ENCODE results near the gene ARFGAP3.
"Not testable (repeated sequence)": the region's sequence is repeated elsewhere in the genome, so short reads cannot be mapped to it uniquely, and the experiment has no call there.

Gene ARFGAP3

DNA sequence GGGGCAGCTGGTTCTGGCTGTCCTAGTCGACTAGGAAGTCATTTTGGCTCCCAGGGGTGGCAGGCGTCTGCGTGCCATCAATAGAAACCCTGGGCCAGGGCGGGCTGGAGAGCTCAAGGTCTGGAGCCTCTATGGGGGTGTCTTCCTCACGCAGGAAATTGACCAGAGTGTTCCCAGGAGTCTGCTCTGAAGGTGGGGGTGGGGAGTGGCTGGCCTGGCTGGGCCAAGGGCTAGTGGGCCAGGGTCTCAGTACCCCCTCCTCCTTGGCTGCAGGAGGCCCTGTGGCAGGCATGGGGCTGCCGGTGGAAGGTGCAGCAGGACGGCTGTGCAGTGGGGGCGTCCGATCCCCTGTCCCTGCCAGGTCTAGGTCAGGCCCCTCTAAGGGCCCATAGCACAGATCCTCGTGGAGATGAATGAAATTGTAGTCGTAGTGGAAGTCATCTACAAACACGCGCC lies 64.6 kb downstream of the ARFGAP3 start:
- DNase-seq: no peak

DNA sequence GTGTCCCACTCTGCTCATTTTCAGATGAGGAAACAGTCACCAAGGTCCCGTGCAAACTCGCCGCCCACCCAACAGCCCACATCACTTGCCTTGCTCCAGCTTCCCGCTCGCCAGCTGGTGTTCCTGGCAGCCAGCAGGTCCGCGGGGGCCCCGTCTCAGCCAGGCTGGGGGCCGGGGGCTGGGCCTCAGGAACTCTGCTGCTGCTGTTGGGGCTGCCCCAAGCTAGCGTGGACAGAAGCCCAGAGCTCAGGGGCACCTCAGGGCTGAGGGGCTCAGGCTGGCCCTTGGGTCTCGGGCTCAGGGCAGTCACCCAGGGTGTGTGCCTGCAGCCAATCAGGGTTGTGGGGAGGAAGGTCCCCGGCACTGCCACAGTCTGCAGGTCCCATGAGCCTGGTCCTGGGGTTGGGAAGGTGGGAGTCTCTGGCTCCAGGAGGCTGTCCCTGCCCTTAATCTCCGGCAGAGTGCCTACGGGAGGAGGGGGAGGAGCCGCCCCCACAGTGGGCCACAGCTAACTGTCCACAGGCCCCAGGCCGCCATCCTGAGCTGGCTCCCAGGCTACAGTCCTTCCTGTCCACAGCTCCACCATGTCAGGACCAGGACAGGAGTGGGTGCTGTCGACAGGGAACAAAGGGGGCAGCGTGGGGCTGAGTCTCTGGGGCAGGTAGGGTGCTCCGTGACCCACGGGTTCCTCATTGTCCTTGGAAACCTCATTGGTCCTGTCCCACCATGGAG lies 65.2 kb downstream of the ARFGAP3 start:
- no peak for DNase-seq

DNA sequence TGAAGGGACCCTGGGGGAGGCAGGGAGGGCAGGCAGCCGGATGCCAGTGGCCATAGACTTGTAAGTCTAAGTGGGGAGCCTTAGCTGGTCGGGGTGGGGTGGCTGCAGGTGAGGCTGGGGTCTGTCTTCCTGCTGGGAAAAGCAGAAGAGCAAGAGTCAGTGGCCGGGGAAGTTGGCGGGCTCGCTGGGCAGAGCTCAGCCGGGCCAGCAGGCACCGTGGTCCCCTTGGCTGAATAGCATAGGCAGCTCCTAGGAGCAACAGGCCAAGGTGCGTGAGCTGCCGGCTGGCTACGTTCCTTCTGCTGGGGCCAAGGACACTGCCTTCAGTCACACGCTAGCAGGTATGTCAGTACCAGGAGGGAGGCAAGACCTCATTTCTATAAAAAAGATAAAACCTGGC lies 68.6 kb downstream of the ARFGAP3 start:
- no peak for DNase-seq

DNA sequence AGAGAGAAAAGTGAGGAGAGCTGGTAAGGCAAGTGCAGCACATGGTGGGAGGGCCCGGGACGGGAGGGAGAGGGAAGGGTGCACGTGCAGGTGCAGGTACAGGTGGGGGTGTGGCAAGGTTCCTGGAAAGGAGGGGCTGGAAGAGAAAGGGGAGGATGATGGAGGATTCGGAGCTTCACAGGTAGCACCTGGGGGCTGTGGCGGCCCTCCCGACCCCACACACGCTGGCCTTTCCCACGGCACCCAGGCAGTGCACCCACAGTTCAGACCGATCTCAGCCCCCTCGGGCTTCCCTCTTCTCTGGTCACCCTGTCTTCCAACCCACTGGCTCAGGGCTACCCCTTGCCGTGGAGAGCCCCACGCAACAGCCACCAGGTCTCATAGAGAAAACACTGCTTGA lies 69.1 kb downstream of the ARFGAP3 start:
- DNase-seq: no peak

DNA sequence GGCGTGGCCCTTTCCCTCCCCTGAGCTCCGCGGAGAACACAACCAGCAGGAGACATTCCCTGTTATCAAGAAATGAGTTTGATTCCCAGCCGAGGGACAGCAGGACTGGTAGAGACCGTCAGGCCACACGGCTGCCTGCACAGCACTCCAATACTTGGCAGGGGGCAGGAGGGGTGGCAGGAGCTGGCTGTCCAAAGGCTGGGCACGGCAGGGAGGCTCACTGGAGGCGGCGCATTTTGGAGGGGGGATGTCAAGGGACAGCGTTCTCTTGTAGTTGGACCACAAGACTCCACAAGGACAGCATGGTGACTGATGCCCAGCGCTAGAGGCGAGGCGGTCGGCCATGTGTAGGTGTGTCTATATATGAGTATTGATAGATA lies 69.7 kb downstream of the ARFGAP3 start:
- no peak for DNase-seq

DNA sequence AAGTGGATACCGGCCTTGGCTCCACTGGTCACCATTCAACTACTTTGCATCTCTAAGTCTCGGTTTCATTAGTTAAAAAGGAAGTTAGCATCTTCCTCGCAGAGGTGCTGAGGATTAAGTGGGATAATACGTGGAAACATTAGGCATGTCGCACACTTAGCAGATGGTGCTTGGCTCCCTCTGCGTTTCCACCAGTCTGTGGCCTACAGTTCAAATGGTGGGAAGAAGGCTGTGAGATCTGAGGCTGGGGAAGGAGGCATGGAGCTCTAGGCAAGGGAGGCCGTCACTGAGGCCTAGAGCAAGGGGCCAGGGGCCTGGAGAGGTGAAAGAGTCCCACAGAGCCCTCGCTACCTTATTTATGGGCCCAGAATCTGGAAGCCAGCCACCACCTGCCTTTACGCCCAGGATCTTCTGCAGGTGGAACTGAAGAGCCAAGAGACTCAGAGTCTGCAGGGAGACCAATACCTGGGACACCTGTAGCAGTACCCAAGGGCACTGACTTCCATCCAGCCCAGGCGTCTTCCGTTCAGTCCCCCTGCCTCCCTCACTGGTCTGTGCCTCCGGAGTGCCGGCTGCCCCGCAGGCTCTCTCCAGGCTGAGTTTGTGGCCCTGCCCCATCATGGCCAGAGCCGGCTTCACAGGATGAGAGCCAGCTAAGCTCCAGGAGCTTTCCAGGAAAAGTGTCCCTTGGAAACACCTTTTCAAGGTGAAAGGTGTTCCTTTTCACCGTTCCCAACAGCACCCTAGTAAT lies 70.3 kb downstream of the ARFGAP3 start:
- DNase-seq: no peak

DNA sequence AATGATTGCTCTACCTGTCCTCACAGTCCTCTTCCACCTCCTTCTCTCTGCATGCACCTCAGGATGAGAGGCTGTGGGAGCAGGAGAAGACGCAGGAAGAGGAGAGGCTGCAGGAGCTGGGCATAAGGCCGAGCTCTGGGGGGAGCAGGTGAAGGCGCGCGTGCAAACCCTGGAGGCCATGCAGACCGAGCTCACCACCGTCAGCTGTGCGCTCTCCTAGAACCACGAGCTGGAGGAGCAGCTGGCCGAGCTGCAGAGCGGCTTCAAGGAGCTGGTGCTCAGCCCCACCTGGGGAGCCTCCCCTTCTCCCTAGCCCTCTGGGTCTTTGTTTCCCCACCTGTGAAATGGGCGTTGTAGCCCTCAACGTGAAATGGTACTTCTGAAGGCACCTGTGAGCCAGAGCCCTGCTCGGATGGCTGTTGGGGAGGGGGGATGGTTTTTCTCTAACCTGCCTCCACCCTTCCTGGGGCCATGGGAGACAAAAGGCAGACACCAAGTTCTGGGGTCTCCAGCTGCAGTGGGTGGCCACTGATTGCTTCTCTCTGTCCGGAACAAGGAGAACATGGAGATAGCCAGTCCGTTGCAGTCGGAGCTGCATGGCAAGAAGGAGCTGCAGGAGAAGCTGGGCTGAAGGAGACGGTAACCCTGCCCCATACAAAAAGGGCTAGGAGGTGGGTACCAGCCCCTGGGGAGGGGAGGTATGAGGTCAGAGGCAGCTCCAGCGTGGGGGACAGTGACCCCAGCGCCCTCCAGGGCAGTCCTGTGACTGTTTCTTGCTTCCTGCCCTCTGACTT lies 71.2 kb downstream of the ARFGAP3 start:
- no peak for DNase-seq

DNA sequence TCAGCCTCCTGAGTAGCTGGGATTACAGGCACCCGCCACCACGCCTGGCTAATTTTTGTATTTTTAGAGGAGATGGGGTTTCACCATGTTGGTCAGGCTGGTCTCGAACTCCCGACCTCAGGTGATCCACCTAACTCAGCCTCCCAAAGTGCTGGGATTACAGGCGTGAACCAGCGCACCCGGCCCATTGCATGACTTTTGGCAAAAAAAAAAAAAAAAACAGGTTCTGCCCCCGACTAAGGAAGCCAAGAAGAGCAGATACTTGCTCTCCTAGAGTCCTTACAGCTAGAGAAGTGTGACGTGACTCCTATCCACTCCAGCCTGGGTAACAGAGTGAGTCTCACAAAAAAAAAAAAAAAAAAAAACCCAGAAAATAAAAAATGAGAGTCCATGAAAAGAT lies 74.8 kb downstream of the ARFGAP3 start:
- DNase-seq: not testable (repeated sequence)

DNA sequence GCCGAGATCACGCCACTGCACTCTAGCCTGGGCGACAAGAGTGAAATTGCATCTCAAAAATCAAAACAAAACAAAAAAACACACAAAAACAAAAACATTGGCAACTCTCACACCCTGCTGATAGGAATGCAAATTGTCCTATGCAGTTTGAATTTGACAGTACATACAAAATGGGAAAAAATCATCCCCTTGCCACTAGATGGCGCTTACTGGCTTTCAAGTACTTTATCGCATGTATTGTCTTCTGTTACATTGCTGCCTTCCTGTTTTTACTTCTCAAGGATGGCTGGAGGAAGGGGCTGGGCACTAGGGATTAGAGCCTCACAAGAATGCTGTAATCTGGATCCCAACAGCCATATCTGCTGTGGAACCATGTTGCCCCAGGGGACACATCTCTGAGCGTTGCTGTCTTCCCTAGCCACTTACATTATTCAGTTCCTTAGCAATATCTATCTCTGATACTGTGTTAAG lies 77.0 kb downstream of the ARFGAP3 start:
- peak; percentile 31 for DNase-seq

DNA sequence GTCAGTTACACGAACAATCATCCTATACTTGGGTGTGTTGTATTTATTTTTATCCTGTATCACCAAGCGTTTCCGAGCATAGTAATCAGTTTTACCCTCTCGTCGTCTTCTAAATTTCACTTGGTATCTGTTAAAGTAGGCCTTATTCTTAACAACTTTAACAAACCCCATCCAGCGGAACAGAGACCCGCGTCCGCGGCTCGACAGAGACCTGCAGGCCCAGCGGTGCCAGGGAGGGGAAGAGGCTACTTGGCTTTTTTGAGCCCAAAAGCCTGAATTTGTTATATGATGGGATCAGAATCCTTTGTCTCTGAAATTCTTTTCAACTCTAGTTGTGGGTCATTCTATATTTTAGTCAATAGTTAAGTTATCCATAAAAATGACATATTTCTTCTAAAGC lies 79.9 kb downstream of the ARFGAP3 start:
- no peak for DNase-seq

DNA sequence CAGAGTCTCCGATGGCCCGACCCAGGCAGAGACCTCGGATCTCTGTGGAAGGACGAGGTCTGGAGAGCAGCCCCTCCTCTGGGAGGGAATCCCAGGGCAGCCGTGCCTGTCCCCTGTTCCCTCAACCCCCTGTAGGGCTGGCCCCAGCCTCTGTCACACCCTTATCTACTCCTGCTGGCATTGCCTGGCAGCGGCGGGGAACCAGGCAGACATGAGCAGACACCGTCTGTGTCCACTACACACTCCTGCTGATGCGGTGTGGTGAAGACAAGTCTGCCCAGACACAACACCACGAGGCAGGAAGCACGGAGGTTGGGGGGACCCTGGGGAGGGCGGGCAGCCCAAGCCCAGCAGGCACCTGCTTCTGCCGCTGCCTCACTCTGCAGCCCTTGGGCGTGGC lies 83.9 kb downstream of the ARFGAP3 start:
- no peak for DNase-seq

DNA sequence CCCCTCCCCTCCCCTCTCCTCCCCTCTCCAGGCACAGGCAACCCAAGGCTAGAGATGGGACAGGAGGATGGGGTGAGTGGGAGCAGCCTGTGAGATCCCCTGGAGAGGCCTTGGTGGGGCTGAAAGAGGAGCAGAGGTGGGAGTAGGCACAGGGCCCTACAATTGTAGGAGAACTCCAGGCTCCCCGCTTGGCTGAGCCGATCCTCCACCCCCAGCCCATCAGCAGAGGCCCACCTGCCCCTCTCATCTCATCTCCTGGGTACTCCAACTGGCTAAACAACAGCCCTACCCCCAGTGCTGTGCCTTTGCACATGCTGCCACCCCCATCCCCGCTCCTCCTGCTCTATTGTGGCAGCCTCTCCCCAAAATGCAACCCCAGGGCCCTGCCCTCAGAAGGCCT lies 84.4 kb downstream of the ARFGAP3 start:
- DNase-seq: no peak

DNA sequence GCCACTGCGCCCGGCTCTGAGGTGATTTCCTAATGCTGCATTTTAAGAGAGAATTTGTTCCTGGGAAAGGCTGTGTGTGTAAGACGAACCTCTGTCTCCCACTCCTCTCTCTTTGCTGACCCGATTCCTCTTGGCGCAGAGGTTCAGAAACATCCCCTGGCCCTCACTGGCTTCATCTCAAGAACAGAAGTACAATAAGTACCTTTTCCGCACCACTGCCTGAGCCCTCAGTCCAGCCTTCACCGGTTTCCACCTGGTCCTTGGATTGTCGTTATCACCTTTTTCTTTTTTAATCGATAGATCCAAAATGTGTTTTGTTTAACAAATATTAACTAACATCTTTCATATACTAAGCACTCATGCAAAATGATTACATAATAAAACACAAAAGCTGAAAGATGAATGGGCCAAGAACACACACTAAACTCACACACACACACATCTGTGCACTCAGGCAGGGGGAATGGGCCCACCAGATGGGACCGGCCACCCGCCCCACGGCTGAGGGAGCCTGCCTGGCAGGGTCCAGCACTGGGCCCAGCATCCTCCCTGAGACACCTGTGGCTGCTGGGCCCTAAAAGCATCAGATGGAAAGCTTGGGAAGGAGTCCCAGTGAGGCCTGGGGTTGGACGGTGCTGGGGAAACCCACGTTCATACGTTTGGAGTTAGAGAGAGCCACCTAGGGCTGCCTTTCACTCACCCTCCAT lies 86.0 kb downstream of the ARFGAP3 start:
- no peak for DNase-seq

DNA sequence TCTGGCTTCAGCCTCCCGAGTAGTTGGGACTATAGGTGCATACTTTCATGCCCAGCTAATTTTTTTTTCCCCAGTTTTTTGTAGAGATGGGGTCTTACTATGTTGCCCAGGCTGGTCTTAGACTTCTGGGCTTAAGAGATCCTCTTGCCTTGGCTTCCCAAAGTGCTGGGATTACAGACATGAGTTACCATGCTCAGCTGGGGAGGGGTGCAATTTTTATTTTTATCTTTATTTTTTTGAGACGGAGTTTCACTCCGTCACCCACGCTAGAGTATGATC lies 86.7 kb downstream of the ARFGAP3 start:
- no peak for DNase-seq

DNA sequence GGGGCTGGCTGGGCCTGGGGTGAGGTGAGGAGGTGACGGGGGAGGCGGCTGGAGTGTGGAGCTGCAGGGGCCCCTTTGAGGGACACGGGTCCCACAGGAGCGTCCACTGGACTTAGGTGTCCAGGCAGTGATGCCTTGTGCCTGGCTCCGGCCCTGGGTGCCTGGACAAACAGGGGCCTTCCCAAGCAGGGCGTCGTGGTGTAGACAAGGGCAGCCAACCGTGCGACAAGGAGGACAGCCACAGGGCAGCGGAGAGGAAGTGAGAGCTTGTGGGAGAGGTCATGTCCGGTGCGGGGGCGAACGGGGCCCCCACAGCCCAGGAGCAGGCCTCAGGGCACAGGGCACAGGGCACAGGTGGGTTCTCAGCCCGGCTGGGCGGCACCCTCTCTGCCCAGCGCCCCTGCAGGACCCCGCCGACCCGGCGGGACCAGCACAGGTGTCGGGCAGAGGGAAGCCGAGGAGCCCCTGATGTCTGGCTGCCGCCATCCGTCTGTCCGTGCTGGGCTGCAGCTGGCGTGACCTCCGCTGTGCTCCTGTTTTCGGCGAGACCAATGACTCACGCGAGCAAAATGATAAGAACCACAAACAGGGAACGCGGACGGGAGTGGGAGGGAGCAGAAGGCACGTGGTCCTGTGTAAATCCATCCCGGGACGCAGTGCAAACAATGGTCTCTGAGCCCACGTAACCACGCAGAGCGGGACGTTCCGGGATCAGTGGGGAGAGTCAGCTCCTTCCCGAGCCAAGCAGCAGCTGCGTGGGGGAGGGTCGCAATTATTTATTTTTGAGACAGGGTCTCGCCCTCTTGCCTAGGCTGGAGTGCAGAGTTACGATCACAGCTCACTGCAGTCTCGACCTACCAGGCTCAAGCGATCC lies 87.3 kb downstream of the ARFGAP3 start:
- no peak for DNase-seq

DNA sequence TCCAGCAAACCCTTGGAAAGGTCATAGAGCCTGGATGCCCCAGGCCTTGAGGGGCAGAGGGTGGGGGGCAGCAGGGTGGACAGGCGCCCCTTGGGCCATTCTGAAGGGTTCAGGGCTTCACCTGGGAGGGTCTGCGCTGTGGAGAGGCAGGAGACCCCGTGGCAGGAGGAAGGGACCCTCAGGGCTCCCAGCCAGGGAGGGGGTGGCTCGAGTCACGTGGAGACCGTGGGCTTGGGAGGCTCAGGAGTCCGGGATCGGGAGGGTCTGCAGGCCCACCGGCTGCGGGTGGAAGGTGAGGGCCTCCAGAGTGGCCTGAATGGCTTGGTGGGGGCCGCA lies 87.9 kb downstream of the ARFGAP3 start:
- DNase-seq: no peak

DNA sequence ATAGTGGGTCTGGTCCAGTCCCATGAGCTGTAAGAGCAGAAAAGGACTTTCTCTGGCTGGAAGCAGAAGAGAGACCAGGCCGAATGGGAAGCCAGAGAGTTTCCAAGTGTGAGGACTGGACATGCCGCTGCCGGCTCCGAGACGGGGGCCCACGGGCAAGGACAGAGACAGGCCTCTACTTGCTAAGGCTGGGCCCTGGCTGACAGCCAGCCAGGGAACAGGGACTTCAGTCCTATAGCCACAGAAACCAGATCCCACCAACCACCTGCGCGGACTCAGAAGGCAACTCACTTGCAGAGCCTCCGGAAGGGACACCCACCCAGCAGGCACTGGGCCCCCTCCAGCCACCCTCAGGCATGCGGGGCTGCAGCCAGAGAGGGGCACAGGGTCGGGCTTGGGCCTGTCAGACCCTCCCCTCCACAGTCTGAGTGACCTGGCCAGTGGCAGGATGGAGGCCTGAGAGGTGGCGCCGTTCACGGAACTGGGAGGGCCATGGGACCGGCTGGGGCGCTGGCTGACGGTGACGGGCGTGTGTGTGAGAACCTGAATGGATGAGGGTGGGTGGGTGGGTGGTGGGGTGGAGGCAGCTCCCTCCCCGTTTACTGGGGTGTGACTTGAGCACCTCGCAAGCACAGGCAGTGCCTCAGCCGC lies 88.6 kb downstream of the ARFGAP3 start:
- no peak for DNase-seq

DNA sequence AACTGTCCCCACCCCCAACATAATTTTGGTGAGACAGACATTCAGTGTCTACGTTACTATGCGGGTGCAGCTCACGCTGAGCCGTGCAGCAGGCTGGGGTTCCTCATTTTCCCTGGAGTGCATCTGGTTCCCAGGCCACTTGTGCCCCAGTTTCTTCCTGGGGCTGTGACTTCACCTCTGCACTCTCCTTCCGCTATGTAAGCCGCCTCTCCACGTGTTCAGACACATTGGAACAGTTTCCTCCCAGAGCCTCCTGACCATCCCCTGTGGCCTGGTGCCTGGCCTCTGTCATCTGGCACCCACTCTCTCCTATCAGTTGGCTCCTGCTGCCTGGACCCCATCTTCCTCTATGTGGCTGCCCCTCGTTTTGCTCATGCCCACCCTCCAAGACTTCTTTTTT lies 90.2 kb downstream of the ARFGAP3 start:
- DNase-seq: no peak

DNA sequence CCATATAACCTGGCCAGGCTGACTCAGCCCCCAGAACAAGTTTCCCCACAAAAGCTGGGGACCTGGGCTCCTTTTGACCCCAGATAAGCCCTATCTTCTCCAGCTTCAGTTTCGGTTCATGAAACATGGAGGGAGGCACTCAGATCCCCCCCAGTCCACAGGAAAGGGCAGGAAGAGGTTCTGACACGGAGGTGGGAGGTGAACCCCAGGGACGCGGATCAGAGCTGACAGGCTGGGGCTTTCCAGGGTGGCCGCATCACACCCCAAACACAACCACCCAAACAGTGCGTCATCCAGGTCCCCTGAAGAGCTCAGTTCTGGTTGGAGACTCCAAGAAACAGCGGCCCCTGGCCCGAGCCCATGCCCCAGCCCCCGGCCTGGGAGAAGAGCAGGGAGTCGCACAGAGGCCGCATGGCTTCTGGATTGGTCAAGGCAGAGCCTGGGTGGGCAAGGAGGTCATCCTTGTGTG lies 92.1 kb downstream of the ARFGAP3 start:
- DNase-seq: no peak

DNA sequence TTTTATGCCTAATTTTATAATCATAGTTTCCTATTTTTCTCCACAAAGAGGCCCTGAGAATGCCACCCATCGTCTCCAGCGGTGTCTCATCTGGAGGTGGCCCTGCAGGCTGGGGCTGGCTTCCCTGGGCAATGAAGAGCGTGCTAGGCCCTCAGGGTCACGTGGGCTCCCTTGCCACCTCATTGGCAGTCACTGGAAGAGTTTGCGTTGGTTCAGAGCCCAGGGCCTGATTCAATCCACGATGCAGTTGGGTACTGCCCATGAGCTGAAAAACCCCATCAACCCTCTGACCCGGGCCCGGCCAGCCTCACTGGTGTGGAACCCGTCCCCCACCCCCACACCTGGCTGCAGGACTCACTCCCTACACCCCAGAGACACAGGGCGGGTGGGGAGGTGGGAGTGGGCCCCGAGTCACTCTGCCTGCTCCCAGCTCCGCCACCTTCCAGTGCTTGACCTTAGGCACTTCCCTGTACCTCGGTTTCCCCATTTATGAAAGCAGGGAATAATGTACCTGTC lies 93.0 kb downstream of the ARFGAP3 start:
- DNase-seq: no peak

DNA sequence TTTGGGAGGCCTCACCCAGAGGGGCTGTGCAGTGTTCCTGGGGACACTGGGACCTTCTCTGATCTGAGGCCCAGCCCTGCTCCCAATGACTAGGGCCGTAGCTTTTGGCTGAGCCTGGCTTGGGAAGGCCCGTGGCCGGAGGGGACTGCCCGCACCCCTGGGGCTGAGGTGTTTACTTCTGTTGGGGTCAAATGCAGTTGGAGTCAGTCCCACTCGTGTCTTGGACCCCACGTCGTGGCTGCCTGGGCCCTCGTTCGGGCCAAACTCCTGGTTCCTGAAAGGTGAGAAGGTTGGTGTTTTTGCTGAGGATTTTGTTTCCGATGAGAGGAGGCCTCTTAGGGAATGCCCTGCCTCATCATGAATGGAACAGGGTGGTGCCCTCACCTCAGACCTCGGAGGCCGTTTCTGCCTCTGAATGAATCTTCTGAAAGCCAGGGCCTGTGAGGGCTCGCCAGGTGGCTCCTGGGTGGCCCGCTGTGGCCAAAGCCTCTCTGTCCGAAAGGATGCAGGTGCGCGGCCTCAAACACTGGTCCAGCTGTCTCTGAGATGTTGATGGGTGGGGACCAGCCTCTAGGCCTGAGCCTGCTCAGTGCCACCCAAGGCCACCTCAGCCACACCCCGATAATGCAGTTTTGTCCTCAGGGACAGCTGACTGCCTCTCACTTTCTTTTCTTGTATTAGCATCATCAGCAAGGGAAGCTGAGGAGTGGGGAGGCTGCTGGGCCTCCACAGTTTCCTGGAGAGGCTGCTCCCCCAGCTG lies 96.1 kb downstream of the ARFGAP3 start:
- DNase-seq: no peak
